Nucleus accumbens (tissue), 56 donors: ENCODE data around the gene FCRL6.

ENCODE experiments used
- DNase-seq, 56 donors: peaks; one replicate each; lab custom pipeline; 2025; lab: John Stamatoyannopoulos, UW

The FCRL6 gene

GRCh38 chr1:159831412-159832141 lies 29.4 kb downstream of the FCRL6 start:
- no peak for DNase-seq

- no peak for DNase-seq
Measured at GRCh38 chr1:159832309-159832708, 30.1 kb downstream of the FCRL6 start.

GRCh38 chr1:159835356-159835755 lies 33.2 kb downstream of the FCRL6 start:
- DNase-seq = no peak

- no peak for DNase-seq
Measured at GRCh38 chr1:159835862-159836525, 33.8 kb downstream of the FCRL6 start.

- no peak for DNase-seq
Measured at GRCh38 chr1:159838715-159839114, 36.6 kb downstream of the FCRL6 start.

- DNase-seq = no peak
Measured at GRCh38 chr1:159839116-159839849, 37.1 kb downstream of the FCRL6 start.

GRCh38 chr1:159841749-159842148 lies 39.6 kb downstream of the FCRL6 start:
- DNase-seq = no peak

- DNase-seq = no peak
Measured at GRCh38 chr1:159843459-159843858, 41.3 kb downstream of the FCRL6 start.

- no peak for DNase-seq
Measured at GRCh38 chr1:159845751-159846629, 43.8 kb downstream of the FCRL6 start.

GRCh38 chr1:159847231-159847630 lies 45.1 kb downstream of the FCRL6 start:
- no peak for DNase-seq

GRCh38 chr1:159848326-159848725 lies 46.2 kb downstream of the FCRL6 start:
- no peak for DNase-seq

GRCh38 chr1:159849626-159850366 lies 47.6 kb downstream of the FCRL6 start:
- no peak for DNase-seq

GRCh38 chr1:159851407-159851806 lies 49.2 kb downstream of the FCRL6 start:
- no peak for DNase-seq

GRCh38 chr1:159853417-159854115 lies 51.4 kb downstream of the FCRL6 start:
- no peak for DNase-seq

- DNase-seq = peak in 53 of 56 donors; percentile 11 to 82 (median 52)
Measured at GRCh38 chr1:159854116-159854692, 52.0 kb downstream of the FCRL6 start.

GRCh38 chr1:159854693-159855192 lies 52.6 kb downstream of the FCRL6 start:
- peak in 55 of 56 donors; percentile 25 to 88 (median 69) for DNase-seq

GRCh38 chr1:159855709-159856108 lies 53.5 kb downstream of the FCRL6 start:
- DNase-seq = no peak

- DNase-seq = peak in 2 of 56 donors; percentile 3 to 4
Measured at GRCh38 chr1:159856576-159856975, 54.4 kb downstream of the FCRL6 start.
